ENCODE results near the gene PPP1R9B.

GRCh38 chr17:50185631-50186471 is 35.4 kb upstream of the PPP1R9B start:
- TF ChIP-seq, protein P1, sequence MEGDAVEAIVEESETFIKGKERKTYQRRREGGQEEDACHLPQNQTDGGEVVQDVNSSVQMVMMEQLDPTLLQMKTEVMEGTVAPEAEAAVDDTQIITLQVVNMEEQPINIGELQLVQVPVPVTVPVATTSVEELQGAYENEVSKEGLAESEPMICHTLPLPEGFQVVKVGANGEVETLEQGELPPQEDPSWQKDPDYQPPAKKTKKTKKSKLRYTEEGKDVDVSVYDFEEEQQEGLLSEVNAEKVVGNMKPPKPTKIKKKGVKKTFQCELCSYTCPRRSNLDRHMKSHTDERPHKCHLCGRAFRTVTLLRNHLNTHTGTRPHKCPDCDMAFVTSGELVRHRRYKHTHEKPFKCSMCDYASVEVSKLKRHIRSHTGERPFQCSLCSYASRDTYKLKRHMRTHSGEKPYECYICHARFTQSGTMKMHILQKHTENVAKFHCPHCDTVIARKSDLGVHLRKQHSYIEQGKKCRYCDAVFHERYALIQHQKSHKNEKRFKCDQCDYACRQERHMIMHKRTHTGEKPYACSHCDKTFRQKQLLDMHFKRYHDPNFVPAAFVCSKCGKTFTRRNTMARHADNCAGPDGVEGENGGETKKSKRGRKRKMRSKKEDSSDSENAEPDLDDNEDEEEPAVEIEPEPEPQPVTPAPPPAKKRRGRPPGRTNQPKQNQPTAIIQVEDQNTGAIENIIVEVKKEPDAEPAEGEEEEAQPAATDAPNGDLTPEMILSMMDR (IDR thresholded peaks at IDR 0.05) = no peak
- no peak for TF ChIP-seq EZH2 (IDR thresholded peaks at IDR 0.05; ENCODE audit: borderline replicate concordance, insufficient read depth, low read depth, low read length, poor library complexity, severe bottlenecking)
